ENCODE results near the gene CAB39.

DNA sequence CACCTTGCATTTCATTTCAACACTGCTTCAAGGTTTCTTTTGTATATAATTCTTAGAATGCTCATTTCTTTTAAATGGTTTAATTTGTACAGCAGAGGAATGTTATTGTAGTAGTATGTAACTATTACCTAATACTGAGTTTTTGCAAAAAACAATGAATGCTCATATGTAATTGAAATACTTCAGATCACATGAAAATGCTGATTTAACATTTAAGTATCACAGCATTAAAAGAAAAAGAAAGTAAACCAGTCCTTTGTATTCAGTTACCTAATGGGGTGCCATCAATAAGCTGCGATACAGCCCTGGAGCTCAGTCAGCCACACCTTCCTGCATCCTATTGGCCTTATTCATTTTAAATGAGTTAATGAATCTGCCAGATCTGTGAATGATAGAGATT, 106.8 kb downstream of the CAB39 start:
- TF ChIP-seq POLR2AphosphoS5 (IDR thresholded peaks at IDR 0.05; ENCODE audit: borderline replicate concordance, low read depth, low read length), result no peak
- TF ChIP-seq EZH2 (IDR thresholded peaks at IDR 0.05), result no peak
- no peak for TF ChIP-seq FOXP2 (optimal IDR thresholded peaks at IDR 0.05; ENCODE audit: control extremely low read depth, extremely low read length, insufficient read depth)
